Glomerular endothelial cell (primary cell): ENCODE measurements around the gene KRTAP10-9. TPM values are rescaled to one million over a fixed set of nuclear protein-coding genes. Genes with fewer than 3 reads are reported as not detected.
"Not testable (repeated sequence)": the region's sequence is repeated elsewhere in the genome, so short reads cannot be mapped to it uniquely, and the experiment has no call there.

Source experiments
- DNase-seq: peaks from one replicate; pipeline ENCODE4 v3.0.0-alpha.2; 2011; ENCODE audit warnings: low read depth, low spot score; ENCODE audit errors: extremely low read depth
- total RNA-seq: library from RNA; depleted of rRNA; stranded (reverse); fragments of >200 nt; gene quantifications from 2 replicates; pipeline ENCODE4 v1.2.3, GENCODE V29; 2015

Gene KRTAP10-9
- total RNA-seq, 1 donor from 2014 or later = not detected

- DNase-seq = no peak
Observed at GRCh38 chr21:44637018-44637850, 10.3 kb downstream of the KRTAP10-9 start, which contains the start of gene KRTAP10-10. Gene KRTAP10-10, plus strand, starts transcription at chr21:44637356. Its CDS starts 62 bp downstream, at chr21:44637418.

DNA sequence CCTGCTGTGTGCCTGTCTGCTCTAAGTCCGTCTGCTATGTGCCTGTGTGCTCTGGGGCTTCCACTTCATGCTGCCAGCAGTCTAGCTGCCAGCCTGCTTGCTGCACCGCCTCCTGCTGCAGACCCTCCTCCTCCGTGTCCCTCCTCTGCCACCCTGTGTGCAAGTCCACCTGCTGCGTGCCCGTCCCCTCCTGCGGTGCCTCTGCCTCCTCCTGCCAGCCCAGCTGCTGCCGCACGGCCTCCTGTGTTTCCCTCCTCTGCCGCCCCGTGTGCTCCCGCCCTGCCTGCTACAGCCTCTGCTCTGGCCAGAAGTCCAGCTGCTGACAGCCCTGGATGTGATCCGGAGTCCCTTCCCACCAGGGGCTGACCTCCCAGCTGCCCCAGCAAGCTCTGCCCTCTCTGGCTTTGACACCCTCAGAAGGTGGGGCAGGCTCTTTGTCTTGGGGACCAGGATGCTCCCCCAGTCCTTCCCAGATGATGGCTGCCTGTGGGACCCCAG is 11.0 kb downstream of the KRTAP10-9 start:
- DNase-seq = not testable (repeated sequence)

DNA sequence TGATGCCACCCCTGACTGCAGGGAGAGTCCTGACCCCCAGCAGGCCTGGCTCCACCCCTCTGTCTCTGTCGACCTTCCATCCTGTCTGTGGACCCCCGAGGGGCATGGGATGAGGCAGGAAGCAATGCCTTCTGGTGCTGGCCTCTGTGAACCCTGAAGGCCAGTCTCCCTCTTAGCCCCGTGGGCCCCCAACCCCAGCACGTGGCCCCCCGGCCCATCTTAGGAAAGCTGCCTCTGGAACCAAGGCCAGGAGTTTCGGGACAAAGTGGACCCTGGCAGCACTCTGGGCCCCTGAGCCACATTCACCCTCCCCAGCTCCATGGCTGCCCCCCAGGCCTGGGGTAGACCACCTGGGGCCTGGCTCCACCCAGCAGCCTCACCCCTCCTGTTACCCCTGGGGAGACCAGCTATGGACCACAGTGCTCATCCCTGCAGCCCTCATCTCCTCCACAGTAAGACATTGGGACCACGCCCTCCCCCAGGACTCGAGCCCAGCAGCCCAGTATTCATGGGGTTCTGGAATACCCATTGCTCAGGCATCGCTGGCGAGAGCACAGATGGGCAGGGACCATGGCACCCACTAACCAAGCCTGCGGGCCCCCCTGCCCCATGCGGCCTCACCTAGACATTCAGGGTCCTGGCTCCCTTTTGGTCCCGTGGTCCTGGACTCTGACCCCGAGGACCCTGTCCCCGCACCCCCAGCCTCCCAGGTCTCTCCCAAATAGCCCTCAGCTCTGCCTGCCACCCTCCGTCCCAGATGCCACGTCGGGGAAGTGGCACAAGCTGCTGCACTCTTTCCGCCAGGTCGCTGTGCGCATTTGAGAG is 11.8 kb downstream of the KRTAP10-9 start:
- not testable (repeated sequence) for DNase-seq

- DNase-seq = no peak
Observed at GRCh38 chr21:44639331-44639655, 12.4 kb downstream of the KRTAP10-9 start.

DNA sequence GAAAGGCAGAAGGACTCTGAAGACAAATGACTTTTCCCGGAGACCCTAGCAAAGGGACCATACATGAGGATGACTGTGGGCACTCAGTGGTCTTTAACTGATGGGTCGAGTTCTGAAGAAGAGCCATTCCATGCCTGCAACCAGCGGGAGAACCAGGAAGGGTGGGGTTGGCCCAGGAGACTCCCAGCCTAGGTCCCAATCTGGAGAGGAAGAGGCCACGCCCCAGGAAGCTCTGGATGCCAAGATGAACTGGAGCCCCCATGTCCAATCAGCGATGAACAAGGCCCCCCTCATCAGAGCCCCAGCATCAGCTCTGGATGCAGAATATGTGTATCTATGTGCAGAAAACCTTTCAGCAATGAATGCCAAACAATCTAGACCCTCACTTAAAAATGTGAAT is 13.9 kb downstream of the KRTAP10-9 start:
- no peak for DNase-seq

DNA sequence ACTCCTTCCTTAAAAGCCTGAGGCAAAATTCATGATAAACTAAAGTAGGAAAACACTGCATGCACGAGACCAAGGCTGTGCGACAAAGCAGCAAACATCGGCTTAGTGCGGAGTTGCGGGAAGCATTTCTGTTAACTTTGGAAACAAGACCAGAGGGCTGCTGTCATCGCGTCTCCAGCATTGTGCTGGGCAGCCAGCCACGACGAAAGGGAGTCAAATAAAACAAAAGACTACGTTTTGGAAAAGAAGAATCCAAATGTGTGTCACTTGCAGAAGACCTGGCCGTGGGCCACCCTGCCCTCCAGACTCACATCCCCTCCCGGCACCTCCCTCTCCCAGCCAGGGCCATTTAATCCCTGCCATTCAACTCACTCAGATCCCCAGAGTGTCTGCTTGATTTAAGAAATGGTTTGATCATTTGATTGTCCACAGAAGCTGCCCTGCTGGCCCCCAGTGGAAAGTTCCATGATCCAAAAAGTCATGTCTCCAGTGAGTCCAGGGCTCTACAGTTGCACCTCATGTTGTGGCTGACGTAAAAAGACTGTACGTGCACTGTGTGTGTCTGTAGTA is 16.9 kb downstream of the KRTAP10-9 start:
- DNase-seq = no peak

DNA sequence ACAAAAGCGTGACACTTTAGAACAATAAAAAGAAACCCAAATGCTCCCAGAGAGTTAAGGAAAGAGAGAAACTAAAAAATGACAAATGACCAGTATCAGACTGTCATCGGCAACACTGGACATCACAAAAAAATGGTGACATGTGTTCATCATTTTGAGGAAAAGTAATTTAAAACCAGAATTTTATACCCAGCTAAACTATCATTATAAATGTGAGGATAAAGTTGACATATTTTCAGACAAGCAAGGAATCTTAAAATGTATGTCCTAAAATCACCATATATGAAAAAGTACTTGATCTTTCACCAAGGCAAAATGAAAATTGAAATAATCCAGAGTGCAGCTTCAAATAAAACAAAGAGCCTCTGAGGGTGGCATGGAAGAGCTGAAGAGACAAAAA is 18.0 kb downstream of the KRTAP10-9 start:
- DNase-seq = no peak

GRCh38 chr21:44646366-44647221 is 19.7 kb downstream of the KRTAP10-9 start, which contains the start of gene KRTAP10-11:
Gene KRTAP10-11, plus strand, starts transcription at chr21:44646414. Its CDS starts 45 bp downstream, at chr21:44646459.
- not testable (repeated sequence) for DNase-seq

- no peak for DNase-seq
Observed at GRCh38 chr21:44647222-44647552, 20.3 kb downstream of the KRTAP10-9 start.

GRCh38 chr21:44648557-44649311 is 21.8 kb downstream of the KRTAP10-9 start:
- no peak for DNase-seq

GRCh38 chr21:44649521-44650100 is 22.7 kb downstream of the KRTAP10-9 start:
- DNase-seq = no peak

DNA sequence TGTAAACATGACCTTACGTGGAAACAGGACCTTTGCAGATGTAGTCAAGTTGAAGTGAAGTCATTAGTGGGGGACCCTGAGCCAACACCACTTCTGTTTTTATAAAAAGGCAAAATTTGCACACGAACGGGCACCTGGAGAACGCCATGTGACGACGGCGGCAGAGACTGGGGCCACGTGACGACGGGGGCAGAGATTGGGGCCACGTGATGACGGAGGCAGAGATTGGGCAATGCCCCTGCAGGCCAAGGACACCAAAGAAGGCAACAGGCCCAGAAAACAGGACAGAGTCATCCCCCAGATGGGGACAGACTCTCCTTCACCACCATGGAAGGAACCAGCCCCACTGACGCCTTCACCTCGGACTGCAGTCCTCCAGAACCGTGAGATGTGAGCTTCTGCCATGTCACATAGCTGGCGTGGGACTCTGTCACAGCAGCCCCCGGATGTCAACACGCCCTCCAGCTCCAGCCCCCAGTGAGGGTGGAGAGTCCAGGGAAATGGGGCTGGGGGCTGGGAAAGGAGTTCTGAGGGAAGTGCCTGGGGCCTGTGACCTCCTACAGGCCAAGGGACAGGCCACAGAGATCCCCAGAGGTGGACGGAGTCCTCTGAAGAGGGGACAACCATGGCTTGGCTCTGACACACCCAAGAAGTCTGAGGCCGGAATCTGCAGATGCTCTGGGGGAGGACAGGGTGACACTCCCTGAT is 23.5 kb downstream of the KRTAP10-9 start:
- no peak for DNase-seq

DNA sequence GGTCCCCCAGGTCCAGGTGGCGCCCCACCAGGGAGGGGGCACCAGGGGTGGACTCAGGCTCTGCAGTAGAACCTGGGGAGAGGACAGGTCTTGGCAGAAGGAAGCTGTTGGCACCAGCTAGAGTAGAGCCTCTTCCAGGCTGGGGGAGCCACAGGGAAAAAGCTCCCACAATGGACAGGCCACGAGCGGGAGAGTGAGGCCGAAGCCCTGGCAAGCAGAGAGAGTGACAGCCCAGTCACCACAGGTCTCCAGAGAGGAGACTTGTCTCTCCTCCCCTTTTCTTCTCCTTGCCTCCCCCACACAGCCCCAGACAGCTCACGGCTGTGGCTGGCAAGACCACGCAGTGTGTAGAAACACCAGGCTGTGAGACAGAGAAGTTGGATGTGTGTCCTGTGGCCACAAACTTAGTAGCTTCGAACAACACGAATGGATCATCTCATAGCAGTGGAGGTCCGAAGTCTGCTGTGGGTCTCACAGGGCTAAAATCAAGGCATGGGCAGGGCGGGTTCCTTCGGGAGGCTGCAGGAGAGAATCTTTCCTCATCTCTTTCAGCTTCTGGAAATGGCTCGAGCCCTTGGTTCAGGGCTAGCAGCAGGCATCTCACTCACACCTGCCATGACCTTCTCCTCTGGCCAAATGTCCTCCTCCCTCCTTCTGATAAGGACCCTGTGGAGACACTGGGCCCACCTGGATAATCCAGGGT is 24.2 kb downstream of the KRTAP10-9 start:
- DNase-seq = no peak

- DNase-seq = no peak
Observed at GRCh38 chr21:44653123-44653522, 26.2 kb downstream of the KRTAP10-9 start.

DNA sequence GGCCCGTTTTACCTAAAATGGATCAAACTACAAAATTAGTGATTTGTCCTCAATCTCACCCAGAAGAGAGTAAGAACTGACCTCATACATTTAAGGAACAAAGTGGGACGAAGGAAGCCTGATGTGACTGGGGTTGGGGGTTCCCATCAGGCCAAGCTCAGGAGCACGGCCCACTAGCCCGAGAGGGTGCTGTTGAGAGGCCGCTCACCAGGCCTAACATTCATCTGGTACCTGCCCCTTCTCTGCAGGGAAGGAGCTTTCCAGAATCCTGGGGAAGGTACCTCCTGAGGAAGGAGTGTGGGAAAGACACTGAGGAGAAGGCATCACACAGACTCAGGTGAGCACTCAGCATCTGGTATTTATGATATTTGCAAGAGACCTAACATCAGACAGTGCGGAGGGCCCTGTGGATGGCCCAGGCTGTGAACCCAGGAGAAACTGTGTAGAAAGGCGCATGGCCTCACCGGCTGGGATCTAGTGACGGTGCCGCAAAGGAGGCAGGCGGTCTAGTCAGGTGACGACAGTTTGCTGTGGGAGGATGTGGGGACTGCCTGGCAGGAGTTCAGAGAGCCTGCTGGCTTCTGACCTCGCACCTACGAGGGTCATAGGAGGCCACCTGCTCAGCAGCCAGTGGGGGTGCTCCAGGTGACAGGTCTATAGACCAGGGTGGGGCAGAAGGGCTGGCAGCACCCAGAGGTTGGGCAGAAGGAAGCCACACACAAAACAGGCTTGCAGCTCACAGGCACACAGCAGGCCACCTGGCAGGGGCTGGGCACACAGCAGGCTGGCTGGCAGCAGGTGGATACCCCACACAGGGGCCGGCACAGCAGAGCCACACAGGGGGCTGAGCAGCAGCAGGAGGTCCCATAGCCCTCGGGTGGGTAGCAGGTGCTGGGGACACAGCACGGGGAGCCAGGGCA is 27.0 kb downstream of the KRTAP10-9 start:
- DNase-seq = no peak

GRCh38 chr21:44654576-44655175 is 27.8 kb downstream of the KRTAP10-9 start, which contains the start of gene KRTAP12-4:
Gene KRTAP12-4, minus strand, starts transcription at chr21:44654659. Its CDS starts 45 bp downstream, at chr21:44654614.
- DNase-seq = no peak
